ENCODE results near the gene MRPL33. TPM values are rescaled to one million over a fixed set of nuclear protein-coding genes. Genes with fewer than 3 reads are reported as not detected.

Gene MRPL33
- total RNA-seq, 1 experiment from 2014 or later = 66.8 TPM

DNA sequence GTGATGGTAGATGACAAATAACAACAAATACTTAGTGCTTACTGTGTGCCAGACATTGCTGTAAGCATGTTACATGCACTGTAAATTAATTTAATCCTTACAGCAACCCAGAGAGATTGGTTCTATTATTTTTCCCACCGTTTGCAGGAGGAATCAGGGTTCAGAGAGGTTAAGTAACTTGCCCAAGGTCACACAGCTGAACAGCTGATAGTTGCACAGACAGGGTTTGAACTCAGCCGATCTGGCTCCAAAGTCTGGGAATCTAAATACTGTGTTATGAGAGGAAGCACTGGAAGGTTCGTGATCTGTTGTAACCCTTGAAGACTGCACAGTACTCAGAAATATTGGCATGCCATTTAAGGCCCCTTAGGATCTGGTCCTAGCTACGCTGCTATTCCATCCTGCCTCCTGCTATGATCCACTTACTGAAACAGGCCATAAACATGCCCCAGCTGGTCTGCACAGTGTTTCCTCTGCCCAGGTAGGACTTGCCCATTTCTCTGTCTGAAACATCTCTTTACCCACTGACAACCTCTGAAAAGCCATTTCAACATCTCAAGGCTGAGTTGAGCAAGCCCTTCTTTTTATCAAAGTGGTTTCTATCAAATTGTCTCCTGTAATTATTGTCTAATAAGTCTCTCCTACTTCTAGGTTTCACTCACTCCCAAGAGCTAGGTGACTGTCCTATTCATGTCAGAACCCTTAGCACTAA is 40.4 kb upstream of the MRPL33 start:
- no peak overlapping the region for H4K8ac ChIP-seq (replicated peaks; ENCODE audit: insufficient read length, low read depth, low read length)
- no peak overlapping the region for H3K18ac ChIP-seq (ENCODE audit: insufficient read length, low read depth, low read length)
- H3K23ac ChIP-seq (ENCODE audit: insufficient read length, low read depth, low read length) = no peak overlapping the region
- H3K9me3 ChIP-seq (ENCODE audit: control insufficient read depth, low read depth, low read length) = no peaks in the 10 kb centered on the region
- WGBS (ENCODE audit: extremely low coverage, insufficient read length, low lambda C conversion rate) = no CpG with 5 or more reads among the region's 4 CpGs
- Mint-ChIP-seq H3K27me3 (ENCODE audit: low read depth) (no peaks in the 10 kb centered on the region), H3K36me3 (ENCODE audit: insufficient read depth in 1 of 3, low read depth in 3 of 3) (no peaks in the 10 kb centered on the region), H3K4me1 (peaks cover 7 to 8% of the 10 kb centered on the region in 2 experiments), H3K9me3 (no peaks in the 10 kb centered on the region), H3K4me3 (no peak overlapping the region), H3K27ac (no peak overlapping the region)
- no peaks in the 10 kb centered on the region for H3K4me1 ChIP-seq (ENCODE audit: insufficient read depth, low read length)
- no peak overlapping the region for H2BK15ac ChIP-seq (ENCODE audit: low read depth, low read length)
- no peak overlapping the region for H3K27ac ChIP-seq (ENCODE audit: insufficient read length, low read depth, low read length)
- H3K27me3 ChIP-seq (ENCODE audit: insufficient read depth, low read length) = no peaks in the 10 kb centered on the region; the same call in 1 of the 2 replicates
- no peak overlapping the region for H2BK20ac ChIP-seq (ENCODE audit: low read depth, low read length, poor library complexity, severe bottlenecking)
- no peak overlapping the region for H4K91ac ChIP-seq (ENCODE audit: insufficient read length, low read depth, low read length)
- no peak overlapping the region for H3K9ac ChIP-seq (ENCODE audit: extremely low read depth, insufficient read length, low read length)
- no peak overlapping the region for H2AK5ac ChIP-seq (ENCODE audit: insufficient read length, low read length)
- H3K14ac ChIP-seq (ENCODE audit: insufficient read depth, low read length) = no peak overlapping the region
- no peak overlapping the region for H2AFZ ChIP-seq (ENCODE audit: low read length)
- H3K23me2 ChIP-seq (ENCODE audit: insufficient read length, low read depth, low read length, poor library complexity, severe bottlenecking) = peaks cover 10% of the 10 kb centered on the region
- H4K5ac ChIP-seq (ENCODE audit: insufficient read length, low read depth, low read length) = no peak overlapping the region
- no peaks in the 10 kb centered on the region for H3K79me1 ChIP-seq (ENCODE audit: insufficient read depth, low read depth, low read length, poor library complexity, severe bottlenecking)
- no peak overlapping the region for H3K4ac ChIP-seq (ENCODE audit: low read depth, low read length)
- H3K4me2 ChIP-seq (ENCODE audit: insufficient read depth, insufficient read length, low read length) = no peak overlapping the region
- H4K20me1 ChIP-seq (ENCODE audit: control insufficient read depth, insufficient read depth, insufficient read length) = no peaks in the 10 kb centered on the region
- H2BK12ac ChIP-seq (ENCODE audit: insufficient read length, low read depth, low read length) = no peak overlapping the region
- DNase-seq = no peak
- no peak overlapping the region for H3T11ph ChIP-seq (ENCODE audit: low read length)
- H2BK120ac ChIP-seq (ENCODE audit: low read depth, low read length, poor library complexity, severe bottlenecking) = no peak overlapping the region
- no peak overlapping the region for H2BK5ac ChIP-seq (ENCODE audit: insufficient read length, low read length)
- no peak for TF ChIP-seq CTCF (conservative IDR thresholded peaks at IDR 0.05)
- H3K56ac ChIP-seq (ENCODE audit: insufficient read length, low read depth, low read length) = no peak overlapping the region
- H3K79me2 ChIP-seq (ENCODE audit: insufficient read depth, low read length) = no peaks in the 10 kb centered on the region

Data from H9 (cell line).